Neural cell (in vitro differentiated cells): ENCODE measurements around the gene TAF6. TPM values are rescaled to one million over a fixed set of nuclear protein-coding genes. Genes with fewer than 3 reads are reported as not detected.
A peak's percentile ranks its signal among the peaks of the same experiment; 100 is the strongest.

ENCODE experiments used
- H2AFZ ChIP-seq: fragments of 200-600, 300-800 bp; sonication (generic), shearing (Covaris generic); 2 replicates; pipeline ENCODE4 v1.6.0; 2014; ENCODE audit warnings: low read depth, mild to moderate bottlenecking, antibody characterized with exemption, low read length, moderate library complexity
- H3F3A ChIP-seq: fragments of 200-600 bp; shearing (Covaris generic); 2 replicates; pipeline ENCODE4 v1.6.1; 2016; ENCODE audit warnings: mild to moderate bottlenecking, moderate library complexity, mixed read lengths, antibody characterized with exemption, low read length; ENCODE audit not compliant: insufficient read depth, poor library complexity, severe bottlenecking
- H3K27ac ChIP-seq: fragments of 200-600, 300-800 bp; sonication (generic), shearing (Covaris generic); 2 replicates; pipeline ENCODE4 v1.5.1; 2014; ENCODE audit warnings: mild to moderate bottlenecking, low read length, moderate library complexity
- H3K27me3 ChIP-seq: fragments of 300-800, 200-600 bp; sonication (generic), shearing (Covaris generic); 2 replicates; pipeline ENCODE4 v1.6.0; 2014; ENCODE audit warnings: mild to moderate bottlenecking, low read depth, low read length, moderate library complexity; ENCODE audit not compliant: insufficient read depth
- H3K36me3 ChIP-seq: fragments of 300-800, 200-600 bp; sonication (generic), shearing (Covaris generic); 2 replicates; pipeline ENCODE4 v1.5.1; 2014; ENCODE audit warnings: mild to moderate bottlenecking, antibody characterized with exemption, low read length, moderate library complexity; ENCODE audit not compliant: insufficient read depth
- H3K4me2 ChIP-seq: fragments of 300-800, 200-600 bp; sonication (generic), shearing (Covaris generic); 2 replicates; pipeline ENCODE4 v1.6.0; 2014; ENCODE audit warnings: mild to moderate bottlenecking, low read length
- H3K4me3 ChIP-seq: fragments of 300-800, 200-600 bp; sonication (generic), shearing (Covaris generic); 2 replicates; pipeline ENCODE4 v1.5.1; 2014; ENCODE audit warnings: mild to moderate bottlenecking, low read length, moderate library complexity
- H3K79me2 ChIP-seq: fragments of 200-600 bp; shearing (Covaris generic); replicated peaks from 2 replicates; pipeline ENCODE4 v1.6.0; 2014; ENCODE audit warnings: mild to moderate bottlenecking, low read length, moderate library complexity; ENCODE audit not compliant: insufficient read depth
- H3K9ac ChIP-seq: fragments of 300-800, 200-600 bp; sonication (generic), shearing (Covaris generic); 2 replicates; pipeline ENCODE4 v1.6.1; 2016; ENCODE audit warnings: mild to moderate bottlenecking, low read length, mixed read lengths
- H3K9me2 ChIP-seq: fragments of 200-600 bp; shearing (Covaris generic); 2 replicates; pipeline ENCODE4 v1.6.1; 2016; ENCODE audit warnings: mild to moderate bottlenecking, low read length, mixed read lengths; ENCODE audit not compliant: insufficient read depth
- H3K9me3 ChIP-seq: fragments of 200-600, 300-800 bp; sonication (generic), shearing (Covaris generic); 2 replicates; pipeline ENCODE4 v1.6.1; 2016; ENCODE audit warnings: mild to moderate bottlenecking, mixed run types, low read length, moderate library complexity, mixed read lengths
- H4K20me1 ChIP-seq: fragments of 200-600 bp; shearing (Covaris generic); 2 replicates; pipeline ENCODE4 v1.6.1; 2016; ENCODE audit warnings: mild to moderate bottlenecking, mixed run types; ENCODE audit not compliant: insufficient read depth
- CTCF ChIP-seq: fragments of 450-650 bp; IDR thresholded peaks from 2 replicates; pipeline ENCODE4 v1.5.1; 2014; ENCODE audit warnings: antibody characterized with exemption, mild to moderate bottlenecking, moderate library complexity; ENCODE audit not compliant: poor library complexity, severe bottlenecking
- EZH2 ChIP-seq: fragments of 200-600, 300-800 bp; shearing (Covaris generic), sonication (generic); IDR thresholded peaks from 2 replicates; pipeline ENCODE4 v1.6.1; 2014; ENCODE audit warnings: antibody characterized with exemption, low read length, borderline replicate concordance, mild to moderate bottlenecking; ENCODE audit not compliant: insufficient read depth, poor library complexity, severe bottlenecking
- POLR2AphosphoS5 ChIP-seq: IDR thresholded peaks from 2 replicates; pipeline ENCODE4 v1.6.1; 2012
- polyA plus RNA-seq: library from polyadenylated mRNA; depleted of rRNA; stranded (reverse); fragments of >200 nt; gene quantifications from 2 replicates; pipeline ENCODE4 v1.2.3, GENCODE V29; 2014
- small RNA-seq, 3 experiments: library from RNA; depleted of rRNA; stranded (forward); fragments of <200 nt; gene quantifications; one replicate each; pipeline ENCODE3, GENCODE V24; 2012
- TF ChIP-seq, protein P1 (sequence below): IDR thresholded peaks from 2 replicates; pipeline ENCODE4 v1.6.1; 2012; ENCODE audit warnings: borderline replicate concordance

Gene TAF6
- polyA plus RNA-seq, 1 donor from 2014 or later: 23.4 TPM

DNA sequence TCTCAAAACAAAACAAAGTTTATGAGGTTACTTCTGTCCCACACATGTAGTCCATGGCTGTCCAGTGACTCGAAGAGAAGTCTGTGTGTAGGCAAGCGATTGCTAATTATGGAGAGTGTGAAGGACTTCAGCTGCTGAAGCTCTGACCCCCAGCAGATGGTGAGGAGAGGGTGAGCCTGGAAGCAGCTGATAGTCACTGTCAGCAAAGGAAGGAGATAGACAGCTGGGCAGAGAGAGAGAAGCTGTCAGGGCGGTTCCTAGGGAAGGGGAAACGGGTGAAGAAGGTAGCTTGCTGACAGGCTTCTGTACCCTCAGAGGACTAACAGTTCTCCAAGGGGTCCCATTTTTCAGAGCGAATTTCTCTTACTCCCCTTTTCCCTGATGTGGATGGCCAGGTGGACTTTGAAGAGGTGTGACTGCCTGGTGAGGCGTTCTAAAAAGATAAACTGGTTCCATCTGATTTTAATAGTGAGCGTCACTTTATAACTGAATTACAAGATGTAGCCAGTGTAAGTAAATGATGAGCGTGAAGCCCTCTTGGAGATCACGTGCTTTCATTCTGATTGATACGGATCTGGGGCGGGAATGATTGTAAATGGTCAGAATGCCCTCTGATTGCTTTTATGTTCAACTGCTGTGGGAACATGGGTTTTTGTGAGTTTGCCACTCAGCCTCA lies 57.5 kb downstream of the TAF6 start:
- peaks cover 9% of the 10 kb centered on the region for H3K36me3 ChIP-seq
- H3F3A ChIP-seq: no peaks in the 10 kb centered on the region
- H4K20me1 ChIP-seq: no peaks in the 10 kb centered on the region
- no peaks in the 10 kb centered on the region for H3K9me2 ChIP-seq
- H3K9me3 ChIP-seq: no peaks in the 10 kb centered on the region
- H2AFZ ChIP-seq: no peak overlapping the region
- TF ChIP-seq POLR2AphosphoS5 (peak; percentile 3), EZH2 (no peak)
- TF ChIP-seq, protein P1, sequence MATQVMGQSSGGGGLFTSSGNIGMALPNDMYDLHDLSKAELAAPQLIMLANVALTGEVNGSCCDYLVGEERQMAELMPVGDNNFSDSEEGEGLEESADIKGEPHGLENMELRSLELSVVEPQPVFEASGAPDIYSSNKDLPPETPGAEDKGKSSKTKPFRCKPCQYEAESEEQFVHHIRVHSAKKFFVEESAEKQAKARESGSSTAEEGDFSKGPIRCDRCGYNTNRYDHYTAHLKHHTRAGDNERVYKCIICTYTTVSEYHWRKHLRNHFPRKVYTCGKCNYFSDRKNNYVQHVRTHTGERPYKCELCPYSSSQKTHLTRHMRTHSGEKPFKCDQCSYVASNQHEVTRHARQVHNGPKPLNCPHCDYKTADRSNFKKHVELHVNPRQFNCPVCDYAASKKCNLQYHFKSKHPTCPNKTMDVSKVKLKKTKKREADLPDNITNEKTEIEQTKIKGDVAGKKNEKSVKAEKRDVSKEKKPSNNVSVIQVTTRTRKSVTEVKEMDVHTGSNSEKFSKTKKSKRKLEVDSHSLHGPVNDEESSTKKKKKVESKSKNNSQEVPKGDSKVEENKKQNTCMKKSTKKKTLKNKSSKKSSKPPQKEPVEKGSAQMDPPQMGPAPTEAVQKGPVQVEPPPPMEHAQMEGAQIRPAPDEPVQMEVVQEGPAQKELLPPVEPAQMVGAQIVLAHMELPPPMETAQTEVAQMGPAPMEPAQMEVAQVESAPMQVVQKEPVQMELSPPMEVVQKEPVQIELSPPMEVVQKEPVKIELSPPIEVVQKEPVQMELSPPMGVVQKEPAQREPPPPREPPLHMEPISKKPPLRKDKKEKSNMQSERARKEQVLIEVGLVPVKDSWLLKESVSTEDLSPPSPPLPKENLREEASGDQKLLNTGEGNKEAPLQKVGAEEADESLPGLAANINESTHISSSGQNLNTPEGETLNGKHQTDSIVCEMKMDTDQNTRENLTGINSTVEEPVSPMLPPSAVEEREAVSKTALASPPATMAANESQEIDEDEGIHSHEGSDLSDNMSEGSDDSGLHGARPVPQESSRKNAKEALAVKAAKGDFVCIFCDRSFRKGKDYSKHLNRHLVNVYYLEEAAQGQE: no peak
- H3K27ac ChIP-seq: no peak overlapping the region
- H3K9ac ChIP-seq: no peak overlapping the region
- no peak overlapping the region for H3K4me3 ChIP-seq
- H3K27me3 ChIP-seq: no peaks in the 10 kb centered on the region
- no peaks in the 10 kb centered on the region for H3K79me2 ChIP-seq
- no peak overlapping the region for H3K4me2 ChIP-seq

- no peaks in the 10 kb centered on the region for H3K27me3 ChIP-seq
- H3K36me3 ChIP-seq: peaks cover 9% of the 10 kb centered on the region
- no peak overlapping the region for H3K4me2 ChIP-seq
- no peaks in the 10 kb centered on the region for H3K9me3 ChIP-seq
- no peak overlapping the region for H2AFZ ChIP-seq
- no peaks in the 10 kb centered on the region for H3F3A ChIP-seq
- no peak overlapping the region for H3K4me3 ChIP-seq
- no peaks in the 10 kb centered on the region for H4K20me1 ChIP-seq
- H3K9ac ChIP-seq: no peak overlapping the region
- TF ChIP-seq CTCF: no peak
- no peaks in the 10 kb centered on the region for H3K79me2 ChIP-seq
- H3K9me2 ChIP-seq: no peaks in the 10 kb centered on the region
- no peak overlapping the region for H3K27ac ChIP-seq
These were observed 59.9 kb downstream of the TAF6 start for GRCh38 chr7:100059251-100059739.

Small RNA genes within 50 kb of the gene (small RNA-seq; reads per million reads assigned to genes)
- gene MIR106B (6,013 to 9,222 (median 7,452) reads per million in 3 experiments), gene MIR25 (19,872 to 26,564 (median 23,828) reads per million in 3 experiments), gene MIR93 (90,728 to 172,305 (median 161,181) reads per million in 3 experiments)

Other genes starting within 250 kb of the TAF6 start
- gene OR2AE1, start 242.3 kb downstream of the TAF6 start, polyA plus RNA-seq: not detected in 2 replicates
- not detected in 2 replicates for gene TRIM4, start 199.8 kb downstream of the TAF6 start, polyA plus RNA-seq
- gene GJC3, start 189.7 kb downstream of the TAF6 start, polyA plus RNA-seq: not detected in 2 replicates
- not detected in 2 replicates for gene AZGP1, start 143.3 kb downstream of the TAF6 start, polyA plus RNA-seq
- gene ZKSCAN1, start 103.8 kb downstream of the TAF6 start, polyA plus RNA-seq: 26.6 and 27.1 TPM in 2 replicates
- gene ZSCAN21, start 69.6 kb downstream of the TAF6 start, polyA plus RNA-seq: 26.0 and 27.6 TPM in 2 replicates
- gene ZNF3, start 37.6 kb downstream of the TAF6 start, polyA plus RNA-seq: 57.2 and 71.2 TPM in 2 replicates
- gene COPS6, start 30.4 kb downstream of the TAF6 start, polyA plus RNA-seq: 57.1 and 89.2 TPM in 2 replicates
- 118 and 146 TPM in 2 replicates for gene MCM7, start 18.0 kb downstream of the TAF6 start, polyA plus RNA-seq
- 78.9 and 100 TPM in 2 replicates for gene AP4M1, start 17.7 kb downstream of the TAF6 start, polyA plus RNA-seq
- 35.8 and 42.1 TPM in 2 replicates for gene CNPY4, start 276 bp upstream of the TAF6 start, polyA plus RNA-seq
- 6.4 and 10.1 TPM in 2 replicates for gene MBLAC1, start 7.6 kb upstream of the TAF6 start, polyA plus RNA-seq
- 331 and 333 TPM in 2 replicates for gene LAMTOR4, start 29.6 kb upstream of the TAF6 start, polyA plus RNA-seq
- 26.7 and 43.5 TPM in 2 replicates for gene TRAPPC14, start 39.4 kb upstream of the TAF6 start, polyA plus RNA-seq
- 47.0 and 58.7 TPM in 2 replicates for gene GAL3ST4, start 49.3 kb upstream of the TAF6 start, polyA plus RNA-seq
- 506 and 594 TPM in 2 replicates for gene GPC2, start 58.0 kb upstream of the TAF6 start, polyA plus RNA-seq
- gene STAG3, start 58.6 kb upstream of the TAF6 start, polyA plus RNA-seq: 0.64 TPM in 1 of 2 replicates, not detected in the other
- gene PVRIG, start 100.6 kb upstream of the TAF6 start, polyA plus RNA-seq: 0.16 TPM in 1 of 2 replicates, not detected in the other
- gene SPDYE3, start 188.3 kb upstream of the TAF6 start, polyA plus RNA-seq: not detected in 2 replicates
- gene PILRB, start 238.8 kb upstream of the TAF6 start, polyA plus RNA-seq: 222 and 274 TPM in 2 replicates